Immature natural killer cell (primary cell): ENCODE data around the gene CACNA2D3. TPM values are rescaled to one million over a fixed set of nuclear protein-coding genes. Genes with fewer than 3 reads are reported as not detected.

ENCODE experiments used
- DNase-seq, 3 donors: peaks; one replicate each; pipeline ENCODE4 v3.0.0; 2022; ENCODE audit warnings: mixed read lengths in 1 of 3
- H3K27ac Mint-ChIP-seq, 6 donors: one replicate each; pipeline ENCODE4 v1.8.0; 2020; ENCODE audit warnings: mixed read lengths in 6 of 6, mild to moderate bottlenecking in 5 of 6, inconsistent platforms in 4 of 6, moderate library complexity in 3 of 6
- H3K27me3 Mint-ChIP-seq, 3 donors: one replicate each; pipeline ENCODE4 v1.8.0; 2020 to 2021; ENCODE audit warnings: low read depth in 3 of 3, mild to moderate bottlenecking in 3 of 3, mixed read lengths in 3 of 3, moderate library complexity in 3 of 3, inconsistent platforms in 1 of 3
- H3K36me3 Mint-ChIP-seq, 3 donors: one replicate each; pipeline ENCODE4 v1.8.0; 2020; ENCODE audit warnings: mixed read lengths in 3 of 3, inconsistent platforms in 2 of 3, mild to moderate bottlenecking in 2 of 3
- H3K4me1 Mint-ChIP-seq, 2 donors: one replicate each; pipeline ENCODE4 v1.8.0; 2020; ENCODE audit warnings: inconsistent platforms in 2 of 2, mild to moderate bottlenecking in 2 of 2, mixed read lengths in 2 of 2, moderate library complexity in 1 of 2
- H3K4me3 Mint-ChIP-seq, 5 donors: one replicate each; pipeline ENCODE4 v1.8.0; 2020; ENCODE audit warnings: mild to moderate bottlenecking in 5 of 5, mixed read lengths in 5 of 5, inconsistent platforms in 3 of 5, moderate library complexity in 3 of 5
- H3K9me3 Mint-ChIP-seq, 6 donors: one replicate each; pipeline ENCODE4 v1.8.0; 2020; ENCODE audit warnings: mild to moderate bottlenecking in 6 of 6, mixed read lengths in 6 of 6, inconsistent platforms in 4 of 6, moderate library complexity in 3 of 6
- polyA plus RNA-seq, 3 donors: library from polyadenylated mRNA; unstranded; fragments of 300-500 nt; fragmentation: Illumina TruSeq; gene quantifications; one replicate each; pipeline ENCODE4 v1.2.3, GENCODE V29; 2021

Gene CACNA2D3
- polyA plus RNA-seq, 3 donors from 2014 or later: 0.39 to 4.6 (median 0.77) TPM

DNA sequence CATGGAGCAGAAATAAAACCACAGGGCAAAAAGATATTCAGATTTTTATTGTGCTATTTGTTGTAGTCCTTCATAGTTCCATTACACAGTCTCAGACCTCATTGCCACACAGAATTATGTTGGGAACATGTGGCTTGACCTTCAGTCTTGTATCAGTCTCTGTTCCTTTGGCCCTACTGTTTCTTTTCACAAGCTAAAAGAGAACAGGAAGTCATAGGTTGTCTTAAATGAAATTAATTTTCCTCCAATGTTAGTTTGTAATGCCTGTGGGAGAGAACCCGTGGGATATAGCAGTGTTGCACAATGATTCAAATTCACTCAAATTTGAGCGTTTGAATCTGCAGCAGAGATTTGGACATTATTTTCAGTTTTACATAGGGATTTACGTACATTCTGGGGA lies 445.6 kb downstream of the CACNA2D3 start:
- H3K4me1 Mint-ChIP-seq: no peaks in the 10 kb centered on the region
- H3K9me3 Mint-ChIP-seq: peaks cover 0 to 7% (median 3%) of the 10 kb centered on the region in 6 donors
- no peaks in the 10 kb centered on the region for H3K36me3 Mint-ChIP-seq
- H3K27me3 Mint-ChIP-seq: peaks cover 0 to 4% (median 0%) of the 10 kb centered on the region in 3 donors
- H3K4me3 Mint-ChIP-seq: no peak overlapping the region
- no peak for DNase-seq
- H3K27ac Mint-ChIP-seq: no peak overlapping the region

DNA sequence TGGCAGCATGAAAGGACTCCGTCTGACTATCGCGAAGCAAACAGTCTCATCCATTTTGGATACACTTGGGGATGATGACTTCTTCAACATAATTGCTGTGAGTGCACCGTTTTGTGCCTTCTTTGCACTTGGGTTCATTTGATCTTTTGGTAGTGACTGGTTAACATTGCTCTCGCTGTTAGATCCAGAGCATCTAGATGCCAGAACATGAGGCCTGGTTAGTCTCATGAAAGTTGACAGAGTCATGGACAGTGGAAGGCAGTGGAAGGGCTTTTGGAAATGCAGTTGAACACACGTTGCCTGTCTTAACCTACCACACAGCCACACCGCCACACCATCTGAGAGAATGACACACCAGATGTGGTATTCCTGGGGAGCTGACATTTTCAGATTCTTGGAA lies 447.7 kb downstream of the CACNA2D3 start:
- H3K4me3 Mint-ChIP-seq: no peak overlapping the region
- H3K27me3 Mint-ChIP-seq: peaks cover 0 to 6% (median 0%) of the 10 kb centered on the region in 3 donors

DNA sequence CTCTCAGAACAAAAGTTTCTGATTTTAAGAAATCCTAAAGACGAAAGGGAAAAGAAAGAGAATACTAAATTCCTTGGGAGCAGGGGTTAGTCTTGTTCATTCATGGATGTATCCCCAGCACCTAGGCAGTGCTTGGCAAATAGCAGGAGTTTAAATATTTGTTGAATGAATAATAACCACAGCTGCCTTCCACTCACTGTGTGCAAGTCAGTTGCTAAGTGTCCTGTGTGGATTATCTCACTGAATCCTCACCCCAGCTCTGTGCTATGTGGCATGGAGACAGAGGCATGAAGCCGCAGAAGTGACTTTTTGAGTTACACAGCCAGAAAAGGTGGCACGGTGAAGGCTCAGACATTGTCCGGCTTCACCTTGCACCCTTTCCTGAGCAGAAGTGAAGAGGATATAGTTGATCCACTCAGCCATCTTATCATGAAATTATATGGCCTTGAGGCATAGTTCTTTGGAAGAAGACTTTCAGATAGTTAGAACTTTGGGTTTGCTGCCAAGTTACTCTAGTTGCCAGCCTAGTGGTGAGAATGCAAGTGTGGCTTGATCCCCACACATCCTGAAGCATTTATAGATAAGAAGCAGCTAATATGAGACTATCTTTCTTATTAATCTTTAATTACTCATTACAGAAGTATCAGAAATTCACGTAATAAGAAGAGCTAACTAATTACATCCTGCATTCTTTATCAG lies 450.0 kb downstream of the CACNA2D3 start:
- H3K27ac Mint-ChIP-seq: no peak overlapping the region
- peaks cover 0 to 7% (median 3%) of the 10 kb centered on the region in 6 donors for H3K9me3 Mint-ChIP-seq
- no peak overlapping the region for H3K4me3 Mint-ChIP-seq
- H3K27me3 Mint-ChIP-seq: peaks cover 0 to 5% (median 2%) of the 10 kb centered on the region in 3 donors
- H3K36me3 Mint-ChIP-seq: no peaks in the 10 kb centered on the region
- DNase-seq: no peak
- H3K4me1 Mint-ChIP-seq: no peaks in the 10 kb centered on the region

More for the DNA sequence above, 447.7 kb downstream of the CACNA2D3 start:
- H3K36me3 Mint-ChIP-seq: no peaks in the 10 kb centered on the region
- H3K9me3 Mint-ChIP-seq: peaks cover 0 to 6% (median 0%) of the 10 kb centered on the region in 6 donors
- DNase-seq: no peak
- H3K4me1 Mint-ChIP-seq: no peaks in the 10 kb centered on the region
- H3K27ac Mint-ChIP-seq: no peak overlapping the region

DNA sequence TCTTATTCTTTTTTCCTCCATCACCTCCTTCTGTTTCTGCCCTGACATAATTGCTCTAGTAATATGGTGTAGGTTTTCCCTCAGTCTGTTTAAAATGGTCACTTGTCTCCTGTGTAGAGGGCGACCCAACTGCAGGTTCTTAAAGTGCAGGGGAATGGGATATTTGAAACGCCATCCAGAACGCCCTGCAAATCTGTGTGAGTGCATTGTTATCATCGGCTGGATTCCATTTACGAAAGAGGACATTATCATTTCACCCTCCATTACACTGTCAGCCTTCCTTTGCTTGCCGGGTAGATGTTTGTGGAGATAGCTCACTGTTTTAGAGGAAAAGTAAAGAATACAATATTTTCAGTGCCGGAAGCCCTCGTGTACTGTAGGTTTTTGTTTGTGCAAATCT lies 451.5 kb downstream of the CACNA2D3 start:
- Mint-ChIP-seq H3K36me3 (no peaks in the 10 kb centered on the region), H3K4me1 (no peaks in the 10 kb centered on the region), H3K9me3 (peaks cover 0 to 7% (median 3%) of the 10 kb centered on the region in 6 donors), H3K27ac (no peak overlapping the region), H3K27me3 (peaks cover 0 to 2% (median 2%) of the 10 kb centered on the region in 3 donors), H3K4me3 (no peak overlapping the region)
- no peak for DNase-seq

DNA sequence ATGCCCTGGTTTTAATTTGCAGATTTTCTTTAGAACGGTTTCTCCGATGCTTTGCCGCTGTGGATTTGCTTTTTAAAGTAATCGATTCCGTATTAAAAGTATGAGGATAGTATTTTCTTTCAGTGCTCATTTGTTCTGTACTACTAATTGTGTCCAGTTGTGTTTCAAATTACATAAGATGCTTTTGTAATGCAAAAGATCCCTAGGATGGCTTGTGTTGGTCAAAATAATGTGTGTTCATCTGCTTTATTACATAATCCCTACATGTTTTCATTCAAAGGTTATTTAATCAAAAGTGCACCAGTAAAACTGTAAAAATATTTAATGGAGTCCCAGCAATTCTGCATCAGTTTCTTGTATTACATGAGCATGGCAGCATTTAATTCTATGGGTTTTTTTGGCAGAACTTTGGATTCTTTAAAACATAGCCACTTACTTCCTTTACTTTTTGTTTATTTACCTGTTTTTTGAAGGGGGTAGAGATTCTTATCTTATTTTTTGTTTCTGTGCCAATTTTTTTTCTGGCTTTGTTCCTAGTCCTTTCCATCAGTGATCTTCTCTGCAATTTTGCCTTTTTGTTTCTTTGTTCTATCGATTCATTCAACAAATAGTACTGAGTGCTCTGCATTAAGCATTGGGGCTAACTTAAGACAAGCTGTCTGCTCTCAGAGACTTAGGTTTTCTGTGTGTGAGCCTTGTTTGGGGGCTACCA lies 452.7 kb downstream of the CACNA2D3 start:
- H3K27me3 Mint-ChIP-seq: peaks cover 0 to 2% (median 2%) of the 10 kb centered on the region in 3 donors
- no peak overlapping the region for H3K4me3 Mint-ChIP-seq
- H3K27ac Mint-ChIP-seq: no peak overlapping the region
- DNase-seq: no peak
- no peaks in the 10 kb centered on the region for H3K36me3 Mint-ChIP-seq
- peaks cover 0 to 7% (median 3%) of the 10 kb centered on the region in 6 donors for H3K9me3 Mint-ChIP-seq
- H3K4me1 Mint-ChIP-seq: no peaks in the 10 kb centered on the region

DNA sequence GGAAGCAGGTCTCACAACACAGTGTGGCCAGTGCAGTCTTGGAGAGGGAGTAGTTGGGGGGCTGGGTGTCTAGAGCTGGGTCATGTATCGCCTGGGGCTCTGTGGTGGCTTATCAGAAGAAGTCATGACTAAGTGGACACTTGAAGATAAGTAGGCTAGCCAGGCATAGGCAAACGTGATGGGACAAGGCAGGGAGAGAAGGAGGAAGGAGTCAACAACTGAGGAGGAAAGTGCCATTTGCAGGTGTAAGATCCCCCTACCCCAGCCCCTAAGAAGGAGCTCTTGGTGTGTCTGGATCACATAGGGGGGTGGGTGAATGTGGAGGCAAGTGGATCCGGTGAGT lies 453.2 kb downstream of the CACNA2D3 start:
- H3K4me1 Mint-ChIP-seq: no peaks in the 10 kb centered on the region
- no peak overlapping the region for H3K4me3 Mint-ChIP-seq
- DNase-seq: no peak
- peaks cover 0 to 2% (median 2%) of the 10 kb centered on the region in 3 donors for H3K27me3 Mint-ChIP-seq
- no peaks in the 10 kb centered on the region for H3K36me3 Mint-ChIP-seq
- no peak overlapping the region for H3K27ac Mint-ChIP-seq
- H3K9me3 Mint-ChIP-seq: peaks cover 0 to 8% (median 3%) of the 10 kb centered on the region in 6 donors

DNA sequence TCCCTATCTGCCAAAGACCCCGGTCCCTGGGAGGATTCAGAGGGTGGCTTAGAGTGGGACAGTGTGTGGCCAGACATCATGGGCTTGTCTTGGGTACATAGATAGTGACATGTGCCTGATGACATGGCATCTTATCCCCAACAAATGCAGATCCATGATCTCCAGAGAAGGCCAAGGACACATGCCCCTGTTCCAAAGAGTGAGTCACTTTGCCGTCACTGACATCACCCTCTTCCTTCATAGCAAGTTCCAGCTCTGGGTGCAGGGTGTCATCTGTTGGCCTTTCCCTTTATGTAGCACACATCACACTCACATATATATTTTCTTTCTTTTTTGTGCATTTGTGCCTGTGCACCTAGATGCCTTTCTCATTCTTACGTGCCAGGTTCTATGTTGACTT lies 455.0 kb downstream of the CACNA2D3 start:
- no peak overlapping the region for H3K4me3 Mint-ChIP-seq
- H3K27me3 Mint-ChIP-seq: peaks cover 0 to 2% (median 2%) of the 10 kb centered on the region in 3 donors
- H3K36me3 Mint-ChIP-seq: no peaks in the 10 kb centered on the region
- DNase-seq: no peak
- H3K27ac Mint-ChIP-seq: no peak overlapping the region
- peaks cover 0 to 8% (median 3%) of the 10 kb centered on the region in 6 donors for H3K9me3 Mint-ChIP-seq
- no peaks in the 10 kb centered on the region for H3K4me1 Mint-ChIP-seq

DNA sequence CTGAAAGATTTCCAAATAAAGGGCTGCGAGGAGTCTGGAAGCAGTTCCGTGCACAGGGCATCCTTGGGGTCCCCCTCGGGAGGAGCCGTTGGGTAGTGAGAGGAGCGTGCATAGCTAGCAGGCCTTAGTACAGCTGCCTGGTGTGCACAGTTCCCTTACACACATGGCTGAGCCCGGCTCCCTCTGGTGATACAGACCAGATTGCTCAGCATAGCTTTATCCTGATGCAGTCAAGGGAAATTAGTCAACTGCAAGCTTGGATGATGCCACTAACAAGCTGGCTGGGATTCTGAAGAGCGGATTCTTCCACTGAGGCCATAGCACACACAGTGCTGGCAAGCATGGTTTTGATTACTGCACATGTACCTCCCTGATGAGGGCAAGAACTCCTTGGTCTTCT lies 456.1 kb downstream of the CACNA2D3 start:
- Mint-ChIP-seq H3K36me3 (no peaks in the 10 kb centered on the region), H3K27ac (no peak overlapping the region), H3K9me3 (peaks cover 0 to 8% (median 3%) of the 10 kb centered on the region in 6 donors), H3K27me3 (peaks cover 0 to 2% (median 2%) of the 10 kb centered on the region in 3 donors), H3K4me1 (no peaks in the 10 kb centered on the region), H3K4me3 (no peak overlapping the region)
- DNase-seq: no peak

DNA sequence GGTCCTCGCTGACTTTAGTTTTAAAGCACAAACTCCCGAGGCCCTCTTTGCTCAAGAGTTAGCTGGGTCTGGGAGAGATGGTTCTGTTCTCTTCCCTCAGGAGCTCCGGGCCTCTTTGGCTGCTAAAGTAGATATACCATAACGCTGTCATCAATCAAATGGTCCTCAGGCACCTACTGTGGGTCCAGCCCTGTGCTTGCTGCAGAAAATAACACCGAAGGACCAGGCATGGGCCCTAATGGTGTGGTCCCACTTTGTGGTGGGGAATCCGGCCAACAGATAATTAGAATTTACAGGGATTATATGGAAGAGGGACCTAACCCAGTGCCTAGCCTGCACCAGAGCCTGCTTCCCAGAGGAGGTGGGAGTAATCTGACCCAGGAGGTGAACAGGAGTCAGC lies 458.1 kb downstream of the CACNA2D3 start:
- Mint-ChIP-seq H3K27ac (no peak overlapping the region), H3K27me3 (peaks cover 0 to 2% (median 0%) of the 10 kb centered on the region in 3 donors), H3K9me3 (peaks cover 3 to 10% (median 5%) of the 10 kb centered on the region in 6 donors), H3K4me1 (no peaks in the 10 kb centered on the region), H3K36me3 (no peaks in the 10 kb centered on the region), H3K4me3 (no peak overlapping the region)
- DNase-seq: no peak

DNA sequence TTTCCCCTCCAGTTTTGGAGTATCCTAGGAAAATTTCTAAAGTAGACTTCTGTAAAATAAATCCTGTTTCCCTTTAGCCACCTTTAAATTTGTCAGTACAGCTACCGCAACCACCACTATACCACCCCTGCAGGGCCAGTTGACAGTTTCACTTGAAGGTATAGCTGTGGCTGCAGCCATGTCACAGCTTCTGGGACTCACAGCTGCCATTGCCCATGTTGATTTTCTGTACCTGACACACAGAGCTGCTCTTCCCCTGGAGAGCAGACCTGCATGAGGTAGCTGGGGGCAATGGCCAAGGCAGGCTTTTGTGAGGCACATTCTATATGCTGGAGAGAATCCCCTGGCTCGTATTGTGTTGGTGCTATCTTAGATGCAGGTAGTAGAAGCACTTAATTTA lies 460.1 kb downstream of the CACNA2D3 start:
- Mint-ChIP-seq H3K27ac (no peak overlapping the region), H3K27me3 (peaks cover 0 to 2% (median 0%) of the 10 kb centered on the region in 3 donors), H3K9me3 (peaks cover 0 to 7% (median 5%) of the 10 kb centered on the region in 6 donors), H3K36me3 (no peaks in the 10 kb centered on the region), H3K4me3 (no peak overlapping the region), H3K4me1 (no peaks in the 10 kb centered on the region)
- no peak for DNase-seq

DNA sequence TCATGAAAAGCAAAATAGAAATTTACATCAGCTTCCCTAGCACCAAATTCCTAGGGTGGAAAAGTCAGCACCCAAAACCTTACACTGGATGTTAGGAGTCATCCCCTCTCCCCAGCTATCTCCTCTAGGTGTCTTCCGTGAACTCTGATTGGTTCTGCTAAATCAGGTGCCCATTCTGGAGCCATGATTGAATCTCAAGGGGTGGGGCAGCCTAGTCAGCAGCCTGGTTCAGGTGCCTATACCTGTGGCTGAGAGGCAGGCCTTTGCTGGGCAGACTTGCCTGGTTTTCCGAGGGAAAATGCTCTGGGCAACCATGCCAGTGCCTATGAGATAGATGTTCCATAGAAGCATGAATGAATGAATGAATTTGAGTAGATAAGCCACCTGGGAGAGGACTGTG lies 468.8 kb downstream of the CACNA2D3 start:
- Mint-ChIP-seq H3K36me3 (no peaks in the 10 kb centered on the region), H3K9me3 (peaks cover 0 to 5% (median 0%) of the 10 kb centered on the region in 6 donors), H3K27ac (no peak overlapping the region), H3K4me1 (no peaks in the 10 kb centered on the region), H3K27me3 (peaks cover 2% of the 10 kb centered on the region in 3 donors), H3K4me3 (no peak overlapping the region)
- no peak for DNase-seq

DNA sequence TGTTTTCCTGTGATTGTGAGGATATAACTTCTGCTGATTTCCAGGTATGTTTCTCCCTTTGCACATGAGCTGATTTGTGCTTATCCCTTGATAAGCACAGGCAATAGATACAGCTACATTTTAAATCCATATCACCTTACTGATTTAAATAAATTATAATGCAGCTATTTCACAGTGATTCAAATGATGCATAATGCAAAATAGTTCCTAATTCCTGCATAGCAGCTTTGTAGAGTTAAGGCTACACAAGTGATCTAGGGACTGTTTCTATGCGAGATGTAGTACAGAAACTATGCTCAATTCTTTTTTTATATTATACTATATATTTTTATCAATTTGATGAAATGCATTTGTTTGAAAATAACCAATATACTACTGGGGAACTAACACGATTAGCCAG lies 471.3 kb downstream of the CACNA2D3 start:
- H3K27ac Mint-ChIP-seq: no peak overlapping the region
- H3K4me1 Mint-ChIP-seq: no peaks in the 10 kb centered on the region
- DNase-seq: no peak
- no peaks in the 10 kb centered on the region for H3K36me3 Mint-ChIP-seq
- no peak overlapping the region for H3K4me3 Mint-ChIP-seq
- peaks cover 2 to 3% (median 2%) of the 10 kb centered on the region in 3 donors for H3K27me3 Mint-ChIP-seq
- peaks cover 0 to 11% (median 2%) of the 10 kb centered on the region in 6 donors for H3K9me3 Mint-ChIP-seq

DNA sequence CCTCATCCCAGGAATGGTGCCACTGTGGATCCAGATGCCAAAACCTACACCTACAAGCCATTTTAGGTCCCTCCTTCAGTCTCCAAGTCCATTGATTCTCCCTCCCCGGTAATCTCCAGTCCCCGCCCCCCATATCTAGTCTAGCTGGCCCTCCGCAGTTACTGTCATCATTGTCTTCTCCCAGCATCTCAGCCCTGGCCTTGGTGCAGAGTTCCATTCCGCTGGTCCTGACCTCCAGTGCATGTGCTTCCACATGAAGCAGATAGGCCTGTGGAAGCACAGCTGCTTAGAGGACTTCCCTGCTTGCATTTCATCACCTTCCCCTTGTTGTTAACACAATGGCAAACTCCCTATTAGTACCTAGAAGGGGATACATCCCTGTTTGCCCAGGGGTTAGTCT lies 473.7 kb downstream of the CACNA2D3 start:
- no peak overlapping the region for H3K27ac Mint-ChIP-seq
- peaks cover 2% of the 10 kb centered on the region in 3 donors for H3K27me3 Mint-ChIP-seq
- H3K9me3 Mint-ChIP-seq: peaks cover 0 to 11% (median 0%) of the 10 kb centered on the region in 6 donors
- no peaks in the 10 kb centered on the region for H3K36me3 Mint-ChIP-seq
- no peaks in the 10 kb centered on the region for H3K4me1 Mint-ChIP-seq
- no peak overlapping the region for H3K4me3 Mint-ChIP-seq
- DNase-seq: no peak

DNA sequence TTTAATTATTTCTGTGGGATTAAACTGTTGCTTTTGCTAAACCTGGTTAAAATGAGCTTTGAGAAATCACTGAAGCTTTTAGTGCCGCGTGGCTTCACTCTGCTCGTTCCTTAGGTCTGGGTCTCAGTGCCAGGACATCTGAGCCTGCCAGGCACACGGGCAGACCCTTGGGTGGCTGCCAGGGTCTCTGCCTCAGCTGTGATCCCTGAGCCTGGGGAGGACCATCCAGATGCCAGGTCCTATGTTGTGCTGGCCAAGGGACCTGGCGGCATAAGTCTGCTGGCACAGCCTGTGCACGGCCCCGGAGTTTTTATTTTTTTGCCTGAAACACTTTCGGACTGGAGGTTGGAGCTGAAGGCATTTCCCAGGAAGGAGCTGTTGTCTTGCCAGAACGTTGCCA lies 477.4 kb downstream of the CACNA2D3 start:
- no peak overlapping the region for H3K27ac Mint-ChIP-seq
- no peak overlapping the region for H3K4me3 Mint-ChIP-seq
- H3K36me3 Mint-ChIP-seq: no peaks in the 10 kb centered on the region
- H3K27me3 Mint-ChIP-seq: peaks cover 0 to 2% (median 0%) of the 10 kb centered on the region in 3 donors
- DNase-seq: no peak
- H3K9me3 Mint-ChIP-seq: peaks cover 0 to 11% (median 0%) of the 10 kb centered on the region in 6 donors
- H3K4me1 Mint-ChIP-seq: no peaks in the 10 kb centered on the region
